ENCODE measurements around the gene TKT. TPM values are rescaled to one million over a fixed set of nuclear protein-coding genes. Genes with fewer than 3 reads are reported as not detected.
"Not testable (repeated sequence)": the region's sequence is repeated elsewhere in the genome, so short reads cannot be mapped to it uniquely, and the experiment has no call there.

TKT gene
- total RNA-seq, 3 donors from 2014 or later (not counting 1 experiment from before 2014, with no cell fraction given): 82.9 to 126 (median 107) TPM

DNA sequence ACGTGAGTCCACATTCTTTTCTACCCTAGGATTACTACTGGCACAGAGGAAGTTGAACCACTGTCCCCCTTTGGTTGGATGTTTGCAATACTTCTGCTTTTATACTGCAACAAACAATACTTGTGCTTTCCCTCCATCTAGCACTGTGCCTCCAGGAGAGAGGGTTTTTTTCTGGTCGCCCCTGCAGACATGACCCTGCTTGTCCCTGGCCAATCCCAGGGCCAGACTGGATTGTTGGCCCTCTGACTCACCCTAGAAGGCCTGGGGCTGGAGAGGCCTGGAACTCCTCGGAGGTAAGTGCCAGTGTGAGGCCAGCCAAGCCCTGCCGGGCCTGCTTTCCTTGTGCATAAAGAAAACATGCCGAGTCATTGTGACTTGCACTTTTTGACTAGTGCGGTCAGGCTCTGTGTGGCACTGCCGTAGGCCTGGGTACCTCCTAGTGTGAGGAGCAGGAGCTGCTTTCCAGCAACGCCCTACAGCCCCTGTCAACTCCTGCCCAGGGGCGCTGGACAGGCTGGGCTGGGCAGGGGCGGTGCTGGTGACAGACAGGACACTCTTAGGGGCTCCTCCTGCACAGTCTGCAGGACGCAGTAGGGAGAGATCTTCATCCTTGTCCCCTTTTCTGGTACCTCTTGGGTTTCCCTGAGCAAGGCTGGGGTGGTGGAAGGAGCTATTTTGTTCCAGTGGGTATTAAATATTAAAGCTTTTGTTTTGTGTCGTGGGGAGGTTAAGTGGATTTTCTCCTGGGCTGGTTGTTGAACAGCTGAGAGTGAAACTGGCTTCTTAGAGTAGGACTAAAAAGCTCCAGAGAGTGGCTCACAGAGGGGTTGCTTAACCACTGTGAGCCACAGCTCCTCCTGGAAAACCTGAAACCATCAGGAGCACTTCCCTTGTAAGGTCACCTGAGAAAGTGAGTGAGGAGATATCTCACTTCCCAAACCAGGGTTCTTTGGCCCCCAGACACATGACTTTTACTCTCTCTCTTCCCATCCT, 14.4 kb upstream of the TKT start:
- no peak for DNase-seq
- H3K36me3 Mint-ChIP-seq: no peaks in the 10 kb centered on the region
- Histone ChIP-seq H3K36me3 (ENCODE audit: control insufficient read depth, insufficient read depth, low read length) (no peaks in the 10 kb centered on the region), H3K27ac (ENCODE audit: low read length) (no peak overlapping the region), H3K9me3 (ENCODE audit: control insufficient read depth, insufficient read depth, low read length) (no peaks in the 10 kb centered on the region), H3K27me3 (ENCODE audit: control insufficient read depth, insufficient read depth, low read length) (no peaks in the 10 kb centered on the region), H3K4me1 (ENCODE audit: control insufficient read depth, insufficient read depth, low read length) (no peaks in the 10 kb centered on the region), H3K4me3 (ENCODE audit: low read length) (no peak overlapping the region)
- no peak for TF ChIP-seq CTCF (IDR thresholded peaks at IDR 0.05)
- H3K27ac Mint-ChIP-seq: peak overlapping the region in 1 of 2 donors; percentile 6
- no peaks in the 10 kb centered on the region for H3K9me3 Mint-ChIP-seq
- H3K27me3 Mint-ChIP-seq (ENCODE audit: low read depth in 2 of 2): no peaks in the 10 kb centered on the region
- WGBS (ENCODE audit: insufficient coverage): 28% methylated on average over 12 of the region's 12 CpGs
- intact Hi-C loops (cut with micrococcal nuclease): no loop called here
- peaks cover 0 to 4% of the 10 kb centered on the region in 2 donors for H3K4me1 Mint-ChIP-seq
- no peak overlapping the region for H3K4me3 Mint-ChIP-seq
- ATAC-seq: peak; percentile 29 to 85 (median 48)

DNA sequence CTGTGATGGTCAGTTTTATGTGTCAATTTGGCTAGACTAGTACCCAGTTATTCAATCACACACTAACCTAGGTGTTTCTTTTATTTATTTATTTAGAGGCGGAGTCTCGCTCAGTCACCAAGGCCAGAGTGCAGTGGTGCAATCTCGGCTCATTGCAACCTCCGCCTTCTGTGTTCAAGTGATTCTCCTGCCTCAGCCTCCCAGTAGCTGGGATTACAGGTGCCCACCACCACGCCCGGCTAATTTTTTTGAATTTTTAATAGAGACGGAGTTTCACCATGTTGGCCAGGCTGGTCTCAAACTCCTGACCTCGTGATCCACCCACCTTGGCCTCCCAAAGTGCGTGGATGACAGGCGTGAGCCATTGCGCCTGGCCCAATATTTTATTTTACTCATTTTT, 13.4 kb upstream of the TKT start:
- H3K9me3 Mint-ChIP-seq; H3K27ac Mint-ChIP-seq; H3K36me3 Mint-ChIP-seq; H3K4me3 ChIP-seq (ENCODE audit: low read length); ATAC-seq; H3K27me3 ChIP-seq (ENCODE audit: control insufficient read depth, insufficient read depth, low read length); H3K4me3 Mint-ChIP-seq; H3K4me1 ChIP-seq (ENCODE audit: control insufficient read depth, insufficient read depth, low read length); H3K9me3 ChIP-seq (ENCODE audit: control insufficient read depth, insufficient read depth, low read length); intact Hi-C loops (cut with micrococcal nuclease); H3K4me1 Mint-ChIP-seq; H3K27me3 Mint-ChIP-seq (ENCODE audit: low read depth in 2 of 2); DNase-seq; H3K27ac ChIP-seq (ENCODE audit: low read length); H3K36me3 ChIP-seq (ENCODE audit: control insufficient read depth, insufficient read depth, low read length): not testable (repeated sequence)
- 92% methylated on average over 11 of the region's 11 CpGs for whole genome bisulfite sequencing (ENCODE audit: insufficient coverage)

GRCh38 chr3:53267766-53268165, 11.9 kb upstream of the TKT start:
- Histone ChIP-seq H3K36me3 (ENCODE audit: control insufficient read depth, insufficient read depth, low read length) (no peaks in the 10 kb centered on the region), H3K9me3 (ENCODE audit: control insufficient read depth, insufficient read depth, low read length) (no peaks in the 10 kb centered on the region), H3K4me1 (ENCODE audit: control insufficient read depth, insufficient read depth, low read length) (no peaks in the 10 kb centered on the region), H3K4me3 (ENCODE audit: low read length) (no peak overlapping the region), H3K27me3 (ENCODE audit: control insufficient read depth, insufficient read depth, low read length) (no peaks in the 10 kb centered on the region), H3K27ac (ENCODE audit: low read length) (no peak overlapping the region)
- intact Hi-C loops (cut with micrococcal nuclease): no loop called here
- TF ChIP-seq CTCF (IDR thresholded peaks at IDR 0.05): no peak
- Mint-ChIP-seq H3K27ac (no peak overlapping the region), H3K4me1 (peaks cover 0 to 4% of the 10 kb centered on the region in 2 donors), H3K4me3 (no peak overlapping the region), H3K27me3 (ENCODE audit: low read depth in 2 of 2) (no peaks in the 10 kb centered on the region), H3K9me3 (no peaks in the 10 kb centered on the region), H3K36me3 (no peaks in the 10 kb centered on the region)
- ATAC-seq (no peak), DNase-seq (no peak)

GRCh38 chr3:53264718-53265117, 8.9 kb upstream of the TKT start:
- no peaks in the 10 kb centered on the region for H3K36me3 Mint-ChIP-seq
- no peaks in the 10 kb centered on the region for H3K27me3 ChIP-seq (ENCODE audit: control insufficient read depth, insufficient read depth, low read length)
- H3K4me1 ChIP-seq (ENCODE audit: control insufficient read depth, insufficient read depth, low read length): peaks cover 3% of the 10 kb centered on the region
- no peak overlapping the region for H3K4me3 Mint-ChIP-seq
- intact Hi-C loops (cut with micrococcal nuclease): no loop called here
- H3K4me1 Mint-ChIP-seq: no peaks in the 10 kb centered on the region
- TF ChIP-seq CTCF (IDR thresholded peaks at IDR 0.05): no peak
- H3K4me3 ChIP-seq (ENCODE audit: low read length): no peak overlapping the region
- H3K36me3 ChIP-seq (ENCODE audit: control insufficient read depth, insufficient read depth, low read length): no peaks in the 10 kb centered on the region
- DNase-seq: no peak
- 81% methylated on average over 3 of the region's 3 CpGs for WGBS (ENCODE audit: insufficient coverage)
- no peak overlapping the region for H3K27ac Mint-ChIP-seq
- no peak overlapping the region for H3K27ac ChIP-seq (ENCODE audit: low read length)
- H3K27me3 Mint-ChIP-seq (ENCODE audit: low read depth in 2 of 2): no peaks in the 10 kb centered on the region
- H3K9me3 Mint-ChIP-seq: no peaks in the 10 kb centered on the region
- ATAC-seq: no peak
- no peaks in the 10 kb centered on the region for H3K9me3 ChIP-seq (ENCODE audit: control insufficient read depth, insufficient read depth, low read length)
